ENCODE results near the gene NCMAP.

The NCMAP gene

DNA sequence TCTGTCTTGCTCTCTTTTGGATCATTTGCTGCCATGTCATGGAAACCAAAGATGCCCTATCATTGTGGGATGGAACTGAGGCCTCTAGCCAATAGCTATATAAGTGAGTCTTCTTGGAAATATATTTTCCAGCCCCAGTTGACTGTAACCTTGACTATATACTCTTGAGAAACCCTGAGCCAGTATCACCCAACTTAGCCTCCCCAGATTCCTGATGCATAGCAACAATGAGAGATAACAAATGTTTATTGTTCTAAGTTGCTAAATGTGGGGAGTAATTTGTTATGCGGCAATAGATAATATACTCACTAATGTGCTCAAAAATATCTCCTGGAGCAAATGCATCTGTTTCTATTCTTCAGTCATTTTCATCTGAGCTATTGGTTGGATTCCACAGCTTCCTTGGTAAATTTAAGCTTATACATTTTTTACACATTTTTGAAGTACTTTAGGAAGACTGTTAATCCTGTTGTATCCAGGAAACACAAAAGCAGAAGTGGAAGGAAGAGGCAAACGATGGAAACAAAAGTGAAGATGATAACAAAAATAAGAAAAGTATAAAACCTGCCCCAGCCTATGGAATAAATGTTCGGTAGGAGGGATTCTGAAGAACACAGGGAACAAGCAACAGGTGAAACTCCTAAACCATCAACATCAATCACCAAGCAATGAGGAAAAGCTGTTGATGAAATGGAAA is 80.9 kb downstream of the NCMAP start:
- DNase-seq = no peak

DNA sequence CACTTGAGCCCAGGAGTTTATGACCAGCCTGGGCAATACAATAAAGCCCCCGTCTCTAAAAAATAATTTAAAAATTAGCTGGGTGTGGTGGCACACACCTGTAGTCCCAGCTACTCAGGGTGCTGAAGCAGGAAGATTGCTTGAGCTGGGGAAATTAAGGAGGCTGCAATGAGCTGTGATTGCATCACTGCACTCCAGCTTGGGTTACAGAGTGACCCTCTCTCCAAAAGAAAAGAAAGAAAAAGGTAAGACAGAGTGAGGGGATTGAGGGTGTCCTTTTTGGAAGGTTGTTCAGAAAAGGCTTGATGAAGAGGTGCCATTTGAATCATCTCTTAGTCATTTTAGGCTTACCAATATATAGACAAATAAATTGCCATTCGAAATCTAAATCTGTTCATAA is 83.2 kb downstream of the NCMAP start:
- DNase-seq = no peak

DNA sequence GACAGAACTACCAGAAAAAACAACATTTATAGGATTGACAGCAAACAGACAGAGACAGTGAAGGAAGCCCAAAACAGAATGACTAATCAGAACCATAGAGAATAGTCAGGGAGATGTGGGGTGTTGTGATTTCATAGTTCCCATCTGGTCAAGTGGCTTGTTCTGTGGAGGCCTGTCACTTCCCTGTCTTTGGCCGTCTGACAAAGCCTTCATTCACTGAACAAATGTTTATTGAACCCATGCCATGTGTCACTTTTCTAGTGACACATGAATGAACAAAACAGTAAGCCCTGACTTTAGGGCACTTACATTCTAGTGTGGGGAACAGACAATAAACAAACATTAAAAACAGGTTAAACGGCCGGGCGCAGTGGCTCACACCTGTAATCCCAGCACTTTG is 84.0 kb downstream of the NCMAP start:
- DNase-seq = peak; percentile 63

DNA sequence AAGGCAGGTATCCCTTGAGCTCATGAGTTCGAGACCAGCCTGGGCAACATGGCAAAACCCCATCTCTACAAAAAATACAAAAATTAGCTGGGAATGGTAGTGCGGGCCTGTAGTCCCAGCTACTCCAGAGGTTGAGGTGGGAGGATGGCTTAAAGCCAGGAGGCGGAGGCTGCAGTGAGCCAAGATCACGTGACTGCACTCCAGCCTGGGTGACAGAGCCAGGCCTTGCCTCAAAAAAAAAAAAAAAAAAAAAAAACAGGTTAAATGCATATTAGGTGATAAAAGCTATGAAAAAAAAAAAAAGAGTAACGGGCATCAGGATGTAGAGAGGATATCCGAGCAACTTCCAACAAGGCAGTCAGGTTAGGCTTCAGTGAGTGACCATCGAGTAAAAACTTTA is 84.4 kb downstream of the NCMAP start:
- DNase-seq = peak; percentile 63

DNA sequence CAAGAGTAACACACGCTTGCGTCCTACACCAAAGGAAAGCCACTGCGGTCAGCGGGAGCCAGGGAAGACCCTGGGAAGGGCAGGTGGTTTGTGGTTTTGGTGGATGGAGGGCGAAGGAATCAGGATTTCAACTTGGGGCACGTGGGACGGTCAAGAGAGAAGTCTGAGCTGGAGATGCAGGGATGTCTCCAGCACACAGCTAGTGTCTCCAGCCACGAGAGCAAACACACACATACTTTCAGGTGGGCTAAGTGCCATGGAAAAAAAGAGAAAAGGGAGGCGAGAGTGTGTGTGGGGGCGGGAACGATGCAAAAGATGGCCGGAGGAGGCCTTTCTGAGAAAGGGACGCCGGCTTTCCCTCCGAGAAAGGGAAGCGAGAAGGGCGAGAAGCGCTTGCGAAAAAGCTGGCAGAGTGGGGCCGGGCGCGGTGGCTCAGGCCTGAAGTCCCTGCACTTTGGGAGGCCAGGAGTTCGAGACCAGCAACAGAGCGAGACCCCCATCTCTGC is 85.8 kb downstream of the NCMAP start:
- DNase-seq = no peak

DNA sequence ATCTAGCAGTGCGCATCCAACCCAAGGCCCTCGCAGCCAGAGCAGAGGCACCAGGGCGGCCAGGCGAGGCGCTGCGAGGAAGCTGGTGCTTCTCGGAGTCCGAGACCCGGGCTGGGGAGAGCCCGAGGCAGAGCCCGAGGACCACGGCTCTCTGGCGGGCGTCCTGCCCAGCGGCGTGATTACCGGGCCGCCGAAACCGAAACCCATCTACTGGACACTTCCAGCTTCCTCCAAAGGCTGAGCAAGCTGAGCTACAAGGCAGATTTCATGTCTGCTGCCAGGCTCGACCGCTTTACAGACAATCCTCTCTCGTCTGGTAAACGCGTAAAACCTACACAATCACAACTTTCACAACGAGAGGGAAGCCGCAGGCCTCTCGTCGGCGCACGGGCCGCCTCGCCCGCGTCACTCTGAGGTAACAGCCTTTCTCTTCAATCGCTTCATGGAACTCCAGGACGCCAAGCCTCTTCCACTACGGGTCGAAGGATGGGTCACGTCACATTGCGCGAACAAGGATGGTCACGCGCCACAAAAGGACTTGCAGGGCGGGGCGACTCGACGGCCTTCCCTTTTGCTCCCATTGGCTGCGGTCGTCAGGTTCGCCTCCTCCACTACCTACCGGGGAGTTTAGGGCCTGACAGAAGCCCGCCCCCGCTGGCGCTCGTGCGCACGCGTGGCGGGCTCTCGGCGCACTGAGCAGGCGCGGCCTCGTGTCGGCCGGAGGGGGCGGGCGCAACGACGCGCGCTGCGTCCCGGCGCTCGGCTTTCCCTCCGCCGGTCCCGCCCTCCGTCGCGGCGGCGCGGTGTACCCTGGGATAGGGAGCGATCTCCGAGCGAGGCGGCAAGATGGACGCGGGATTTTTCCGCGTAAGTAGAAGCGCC is 86.8 kb downstream of the NCMAP start, which contains the start of gene SRRM1:
Gene SRRM1, plus strand, starts transcription at position 822 of the 882 bp plus-strand sequence. Its CDS starts 25 bp downstream, at position 847.
- peak; percentile 97 for DNase-seq

DNA sequence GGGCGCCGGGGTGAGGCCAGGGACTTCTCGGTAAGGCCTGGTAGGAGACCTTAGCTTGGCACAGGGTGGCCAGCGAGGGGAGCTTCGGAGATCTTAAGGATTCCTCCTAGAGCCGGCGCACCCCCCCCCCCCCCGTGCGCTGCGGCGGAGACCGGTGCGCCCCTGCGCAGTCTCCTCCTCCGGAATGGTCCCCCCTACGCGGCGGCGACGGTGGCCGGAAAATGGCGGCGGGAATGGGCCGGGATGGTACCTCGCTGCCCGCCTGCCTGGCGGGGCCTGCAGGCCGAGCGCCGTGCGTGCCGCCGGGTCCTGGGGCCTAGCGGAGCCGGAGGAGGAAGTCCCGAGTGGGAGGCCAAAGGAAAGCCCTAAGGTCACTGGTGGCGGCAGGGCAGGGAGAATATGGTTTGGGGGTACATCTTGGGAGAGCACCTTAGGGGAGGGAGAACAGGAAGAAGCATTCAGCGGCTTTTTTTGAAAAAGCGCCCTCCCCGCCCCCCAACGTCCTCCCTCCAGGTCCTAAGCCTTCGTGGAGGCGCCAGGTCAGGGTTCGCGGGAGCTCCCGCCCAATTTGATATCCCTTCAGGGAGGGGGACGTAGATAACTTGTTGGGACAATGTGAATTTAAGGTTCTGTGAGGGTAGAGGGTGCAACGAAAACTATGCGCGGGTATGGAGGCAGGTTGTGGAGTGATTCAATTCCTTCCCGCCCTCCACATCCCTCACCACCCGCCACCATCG is 87.6 kb downstream of the NCMAP start:
- no peak for DNase-seq

DNA sequence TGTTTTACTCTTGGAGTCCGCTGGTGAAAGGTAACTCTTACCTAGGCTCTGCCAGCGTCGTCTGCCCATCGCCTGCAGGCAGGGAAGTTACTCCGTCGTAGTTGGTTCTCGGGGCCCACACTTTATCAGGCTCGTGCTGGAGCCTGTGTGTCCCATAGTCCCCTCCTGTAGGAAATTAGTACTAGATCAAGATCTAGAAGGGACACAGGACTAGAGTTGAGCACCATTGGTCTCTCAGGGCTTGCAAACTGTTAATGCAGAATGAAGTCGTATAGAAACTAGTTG is 88.2 kb downstream of the NCMAP start:
- DNase-seq = no peak

DNA sequence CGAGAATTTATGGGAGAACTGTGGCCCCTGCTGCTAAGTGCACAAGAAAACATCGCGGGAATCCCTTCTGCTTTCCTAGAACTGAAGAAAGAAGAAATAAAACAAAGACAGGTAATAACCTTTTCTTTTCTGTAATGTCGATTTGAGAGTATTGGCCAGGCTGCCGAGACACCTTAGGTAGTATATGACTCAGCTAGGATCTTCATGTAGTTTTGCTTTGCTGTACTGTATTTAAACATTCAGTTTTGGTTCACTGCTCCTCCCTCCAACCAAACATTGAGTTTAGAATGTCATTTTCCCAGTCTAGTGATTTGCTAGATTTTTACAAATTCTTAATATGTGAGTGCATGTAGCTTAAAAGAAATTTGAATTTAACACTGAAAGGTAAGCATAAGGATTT is 93.0 kb downstream of the NCMAP start:
- DNase-seq = no peak

DNA sequence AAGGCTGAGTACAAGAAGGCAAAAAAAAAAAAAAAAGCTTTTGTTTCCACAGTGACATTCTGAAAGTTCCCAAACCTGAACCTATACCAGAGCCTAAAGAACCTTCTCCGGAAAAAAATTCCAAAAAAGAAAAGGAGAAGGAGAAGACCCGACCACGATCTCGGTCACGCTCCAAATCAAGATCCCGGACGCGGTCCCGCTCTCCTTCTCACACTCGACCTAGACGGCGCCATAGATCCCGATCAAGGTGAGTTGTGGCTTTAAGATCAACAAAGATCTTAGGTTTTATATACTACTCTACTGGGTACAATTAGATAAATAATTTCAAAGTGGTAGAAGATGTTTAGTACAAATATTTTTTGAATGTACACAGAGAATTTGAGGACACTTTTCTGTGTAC is 96.5 kb downstream of the NCMAP start:
- no peak for DNase-seq

DNA sequence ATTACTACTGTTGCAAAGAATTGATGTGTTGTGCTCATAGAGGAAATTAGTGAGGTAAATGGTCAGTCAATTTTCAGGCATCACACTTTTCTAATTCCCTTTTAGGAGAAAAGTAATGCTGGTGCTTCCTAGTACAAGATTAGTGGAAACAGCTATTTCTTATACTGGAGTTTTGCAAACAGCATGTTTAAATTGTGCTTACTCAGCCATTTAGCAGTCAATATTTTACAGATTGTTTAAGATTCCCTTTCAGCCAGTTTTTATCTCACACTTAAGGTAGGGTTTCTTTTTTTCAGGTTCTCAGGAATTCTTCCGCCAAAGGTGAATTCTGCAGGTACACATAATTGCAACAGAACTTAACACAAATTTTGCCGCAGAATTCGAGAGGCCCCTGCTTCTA is 98.1 kb downstream of the NCMAP start:
- DNase-seq = no peak

DNA sequence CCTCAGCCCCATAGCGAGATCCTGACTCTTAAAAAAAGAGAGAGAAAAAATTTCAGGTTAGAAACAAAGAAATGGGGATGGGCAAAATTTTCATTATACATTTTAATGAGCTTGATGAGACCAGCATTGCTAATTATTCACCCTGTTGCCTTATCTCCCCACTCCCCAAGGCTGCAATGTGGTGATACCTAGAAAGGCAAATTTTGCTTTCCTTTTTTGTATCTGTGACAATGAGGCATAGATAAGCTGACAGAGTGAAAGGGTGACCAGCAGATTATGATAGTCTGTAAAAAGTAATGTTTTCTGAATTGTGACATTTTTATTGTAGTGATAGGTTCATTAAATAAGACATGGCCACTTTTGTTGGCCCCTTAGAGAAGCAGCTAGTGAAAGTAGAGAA is 100.2 kb downstream of the NCMAP start:
- DNase-seq = no peak

DNA sequence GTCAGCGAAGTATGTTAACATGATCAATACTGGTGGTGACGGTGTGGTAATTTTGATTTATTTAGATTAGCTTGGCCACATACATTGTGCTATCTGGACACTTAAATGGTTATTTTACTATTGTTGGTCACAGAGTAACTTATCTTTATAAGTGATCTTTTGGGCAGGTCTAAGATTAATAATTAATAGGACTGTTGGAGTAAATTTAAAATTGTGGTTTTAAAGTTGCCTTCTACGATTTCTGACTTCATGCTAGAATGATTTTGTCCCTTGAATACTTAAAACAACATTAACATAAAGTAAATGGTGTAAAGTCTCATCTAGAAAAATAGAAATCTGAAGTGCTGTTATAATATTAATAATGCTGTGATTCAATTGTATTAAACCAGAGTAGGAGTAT is 101.9 kb downstream of the NCMAP start:
- DNase-seq = no peak
